Raji (cell line): ENCODE results near the gene MTX1.
A peak's percentile ranks its signal among the peaks of the same experiment; 100 is the strongest.

Experiments
- POLR2A ChIP-seq: IDR thresholded peaks from 2 replicates; pipeline ENCODE4 v1.6.1; 2011; ENCODE audit warnings: low read depth, low read length, control low read depth; ENCODE audit not compliant: insufficient read depth

MTX1 gene

GRCh38 chr1:155184351-155184811 lies 24.1 kb upstream of the MTX1 start:
- TF ChIP-seq POLR2A: no peak

- TF ChIP-seq POLR2A: 0 out of 2 replicates have a peak, but pooled peaks have one; percentile 3
Observed at GRCh38 chr1:155184835-155185782, 23.4 kb upstream of the MTX1 start.

- TF ChIP-seq POLR2A: no peak
Observed at GRCh38 chr1:155185783-155186066, 22.8 kb upstream of the MTX1 start.

GRCh38 chr1:155186067-155186793 lies 22.3 kb upstream of the MTX1 start:
- TF ChIP-seq POLR2A: no peak

- no peak for TF ChIP-seq POLR2A
Observed at GRCh38 chr1:155186794-155187455, 21.6 kb upstream of the MTX1 start.

- TF ChIP-seq POLR2A: no peak
Observed at GRCh38 chr1:155187456-155187891, 21.0 kb upstream of the MTX1 start.

GRCh38 chr1:155188268-155188667 lies 20.2 kb upstream of the MTX1 start:
- TF ChIP-seq POLR2A: no peak

GRCh38 chr1:155191904-155192303 lies 16.6 kb upstream of the MTX1 start:
- no peak for TF ChIP-seq POLR2A

GRCh38 chr1:155192346-155193274 lies 15.9 kb upstream of the MTX1 start:
- no peak for TF ChIP-seq POLR2A

GRCh38 chr1:155193275-155193990 lies 15.1 kb upstream of the MTX1 start:
- peak; percentile 48; the same call in 1 of the 2 replicates for TF ChIP-seq POLR2A

GRCh38 chr1:155195201-155196102 lies 13.0 kb upstream of the MTX1 start:
- TF ChIP-seq POLR2A: no peak

GRCh38 chr1:155196103-155196892 lies 12.2 kb upstream of the MTX1 start:
- no peak for TF ChIP-seq POLR2A
